H1 (cell line): ENCODE data around the gene PLA2G4F. TPM values are rescaled to one million over a fixed set of nuclear protein-coding genes. Genes with fewer than 3 reads are reported as not detected.
A peak's percentile ranks its signal among the peaks of the same experiment; 100 is the strongest.

Source experiments
- CTCF ChIA-PET: fragments of 300-600 bp; sonication (Branson Sonifier 250); formaldehyde crosslinking; loops from one replicate; lab custom pipeline; 2021; ENCODE audit not compliant: partially characterized antibody; lab: Charles Lee
- POLR2A ChIA-PET: fragments of 300-600 bp; sonication (Branson Sonifier 250); formaldehyde crosslinking; loops from one replicate; lab custom pipeline; 2021; ENCODE audit warnings: inconsistent platforms; ENCODE audit not compliant: partially characterized antibody; lab: Charles Lee
- DNase-seq, 2 experiments: peaks; one replicate each; pipeline versions ENCODE4 v3.0.0 to v3.0.0-alpha.2; 2010 to 2022; ENCODE audit warnings: low spot score in 2 of 2, low read depth in 1 of 2, mixed read lengths in 1 of 2
- FAIRE-seq: peaks from 2 replicates; lab custom pipeline; 2011; peaks lifted over from hg19 to GRCh38; lab: Jason Lieb, UNC
- H2AFZ ChIP-seq: 2 replicates; pipeline ENCODE4 v1.8.1; 2012; ENCODE audit warnings: low read length, inconsistent platforms
- H2AK5ac ChIP-seq: 2 replicates; pipeline ENCODE4 v1.6.1; 2013; ENCODE audit warnings: low read depth, low read length
- H2BK120ac ChIP-seq: replicated peaks from 2 replicates; pipeline ENCODE3; 2013; ENCODE audit warnings: low read depth, low read length, inconsistent platforms
- H2BK12ac ChIP-seq: 2 replicates; pipeline ENCODE4 v1.6.1; 2013; ENCODE audit warnings: low read depth, low read length
- H2BK15ac ChIP-seq: 2 replicates; pipeline ENCODE4 v1.6.1; 2013; ENCODE audit warnings: low read length
- H2BK20ac ChIP-seq: 2 replicates; pipeline ENCODE4 v1.6.1; 2013; ENCODE audit warnings: low read length
- H2BK5ac ChIP-seq: 2 replicates; pipeline ENCODE4 v1.6.1; 2013; ENCODE audit warnings: low read depth, low read length
- H3K14ac ChIP-seq: 2 replicates; pipeline ENCODE4 v1.6.1; 2013; ENCODE audit warnings: inconsistent platforms; ENCODE audit not compliant: insufficient read length
- H3K18ac ChIP-seq: 2 replicates; pipeline ENCODE4 v1.6.1; 2013; ENCODE audit warnings: low read length; ENCODE audit errors: extremely low read depth
- H3K23ac ChIP-seq: 2 replicates; pipeline ENCODE4 v1.6.1; 2013; ENCODE audit warnings: inconsistent platforms; ENCODE audit not compliant: insufficient read length
- H3K23me2 ChIP-seq: 2 replicates; pipeline ENCODE4 v1.6.1; 2013; ENCODE audit warnings: low read depth, low read length
- H3K27ac ChIP-seq: 2 replicates; pipeline ENCODE4 v1.6.1; 2011; ENCODE audit warnings: low read depth, low read length, inconsistent platforms
- H3K27me3 ChIP-seq, 4 experiments: replicated peaks in 1 of 4; 1 replicate in 1 of 4; 2 replicates in 3 of 4; pipeline versions ENCODE4 v1.6.1 to v1.8.1; 2011 to 2013; ENCODE audit warnings: low read length in 3 of 4, mild to moderate bottlenecking in 3 of 4, inconsistent platforms in 2 of 4, mixed read lengths in 2 of 4, moderate library complexity in 1 of 4; ENCODE audit not compliant: control insufficient read depth in 3 of 4, insufficient read depth in 3 of 4; ENCODE audit errors: extremely low read depth in 1 of 4
- H3K36me3 ChIP-seq, 4 experiments: 2 replicates each; pipeline versions ENCODE4 v1.6.1 to v1.8.1; 2011 to 2013; ENCODE audit warnings: mild to moderate bottlenecking in 4 of 4, low read length in 3 of 4, moderate library complexity in 2 of 4, control low read depth in 1 of 4, inconsistent platforms in 1 of 4; ENCODE audit not compliant: insufficient read depth in 4 of 4, control insufficient read depth in 2 of 4
- H3K4ac ChIP-seq: replicated peaks from 2 replicates; pipeline ENCODE3; 2013; ENCODE audit warnings: low read length, low read depth, mixed read lengths, inconsistent platforms; ENCODE audit not compliant: insufficient read length
- H3K4me1 ChIP-seq, 4 experiments: replicated peaks in 1 of 4; 1 replicate in 1 of 4; 2 replicates in 3 of 4; pipeline versions ENCODE4 v1.6.1 to v1.8.1; 2011 to 2013; ENCODE audit warnings: low read length in 3 of 4, inconsistent platforms in 2 of 4, mixed read lengths in 1 of 4; ENCODE audit not compliant: insufficient read depth in 4 of 4, control insufficient read depth in 3 of 4
- H3K4me2 ChIP-seq, 2 experiments: 2 replicates each; pipeline versions ENCODE4 v1.6.1 to v1.8.1; 2011 to 2013; ENCODE audit warnings: low read depth in 2 of 2, low read length in 2 of 2, control low read depth in 1 of 2, inconsistent platforms in 1 of 2, mild to moderate bottlenecking in 1 of 2; ENCODE audit not compliant: insufficient read depth in 1 of 2
- H3K4me3 ChIP-seq, 4 experiments: fragments of 200-600, 300-600 bp in 1 of 4; sonication (generic), shearing (Covaris generic), sonication (Bioruptor Twin) in 1 of 4; 2 replicates each; pipeline versions ENCODE4 v1.5.1 to v1.8.1; 2011 to 2016; ENCODE audit warnings: low read length in 4 of 4, low read depth in 3 of 4, control low read depth in 2 of 4, inconsistent platforms in 2 of 4, mild to moderate bottlenecking in 2 of 4, mixed read lengths in 1 of 4, moderate library complexity in 1 of 4; ENCODE audit not compliant: insufficient read depth in 2 of 4; ENCODE audit errors: extremely low read depth in 1 of 4
- H3K56ac ChIP-seq: replicated peaks from 2 replicates; pipeline ENCODE3; 2013; ENCODE audit warnings: low read depth, mild to moderate bottlenecking, mixed read lengths, low read length, inconsistent platforms; ENCODE audit not compliant: insufficient read length
- H3K79me1 ChIP-seq: 2 replicates; pipeline ENCODE4 v1.6.1; 2013; ENCODE audit warnings: low read depth, low read length, control low read depth
- H3K79me2 ChIP-seq, 2 experiments: 2 replicates each; pipeline versions ENCODE4 v1.6.1 to v1.8.1; 2012 to 2013; ENCODE audit warnings: low read length in 2 of 2, mild to moderate bottlenecking in 2 of 2, inconsistent platforms in 1 of 2; ENCODE audit not compliant: insufficient read depth in 2 of 2, control insufficient read depth in 1 of 2
- H3K9ac ChIP-seq, 4 experiments: replicated peaks in 1 of 4; 1 replicate in 1 of 4; 2 replicates in 3 of 4; pipeline versions ENCODE4 v1.6.1 to v1.8.1; 2011 to 2013; ENCODE audit warnings: low read depth in 3 of 4, low read length in 3 of 4, control low read depth in 2 of 4, mild to moderate bottlenecking in 2 of 4, moderate library complexity in 2 of 4, inconsistent platforms in 1 of 4; ENCODE audit errors: extremely low read depth in 1 of 4
- H3K9me3 ChIP-seq, 2 experiments: 2 replicates each; pipeline versions ENCODE4 v1.6.1 to v1.8.1; 2012 to 2013; ENCODE audit warnings: mild to moderate bottlenecking in 2 of 2, moderate library complexity in 2 of 2, control low read depth in 1 of 2, inconsistent platforms in 1 of 2, low read depth in 1 of 2, low read length in 1 of 2, mixed read lengths in 1 of 2; ENCODE audit not compliant: insufficient read depth in 2 of 2
- H4K20me1 ChIP-seq, 2 experiments: replicated peaks in 1 of 2; 2 replicates each; pipeline versions ENCODE3 to v1.8.1; 2011 to 2013; ENCODE audit warnings: inconsistent platforms in 2 of 2, low read length in 2 of 2, mild to moderate bottlenecking in 1 of 2; ENCODE audit not compliant: insufficient read depth in 2 of 2, control insufficient read depth in 1 of 2
- H4K5ac ChIP-seq: 2 replicates; pipeline ENCODE4 v1.6.1; 2013; ENCODE audit warnings: low read length, low read depth, mixed read lengths, inconsistent platforms; ENCODE audit not compliant: insufficient read length
- H4K8ac ChIP-seq: 2 replicates; pipeline ENCODE4 v1.8.0; 2013; ENCODE audit warnings: mild to moderate bottlenecking, moderate library complexity, low read length, inconsistent platforms; ENCODE audit not compliant: insufficient read depth; ENCODE audit errors: extremely low read depth
- H4K91ac ChIP-seq: replicated peaks from 2 replicates; pipeline ENCODE3; 2013; ENCODE audit warnings: low read length, mixed read lengths, inconsistent platforms; ENCODE audit not compliant: insufficient read length
- CBX8 ChIP-seq: fragments of 300-800, 300-1000 bp; sonication (generic); IDR thresholded peaks from 2 replicates; pipeline ENCODE4 v1.7.1; 2016; ENCODE audit warnings: low read depth, low read length, borderline replicate concordance
- CTCF ChIP-seq, 3 experiments: IDR thresholded peaks; 1 replicate in 2 of 3; 2 replicates in 1 of 3; pipeline versions ENCODE4 v1.5.1 to v1.6.1; 2011; ENCODE audit warnings: low read length in 3 of 3, mild to moderate bottlenecking in 3 of 3, inconsistent platforms in 2 of 3, low read depth in 1 of 3, moderate library complexity in 1 of 3; ENCODE audit not compliant: insufficient read depth in 1 of 3; ENCODE audit errors: control extremely low read depth in 1 of 3
- WGBS, 2 experiments: shearing (Covaris generic) in 1 of 2; methylation state at CpG; one replicate each; pipeline versions ENCODE4 v1.1.6 to v1.1.7; 2013 to 2015; ENCODE audit warnings: low lambda C conversion rate in 2 of 2, mixed read lengths in 2 of 2, inconsistent platforms in 1 of 2, low coverage in 1 of 2, missing lambda C conversion rate in 1 of 2; ENCODE audit not compliant: insufficient replicate concordance in 2 of 2, insufficient coverage in 1 of 2, insufficient read length in 1 of 2; ENCODE audit errors: extremely low coverage in 1 of 2, missing lambda C conversion rate in 1 of 2; 5-methylcytosine and 5-hydroxymethylcytosine counted together
- long read RNA-seq, 2 experiments: library from RNA in 1 of 2; library from capped mRNA in 1 of 2; stranded (forward); transcript quantifications; one replicate each; pipeline ENCODE4 v2.0.0, GENCODE V29; 2021; ENCODE audit warnings: inconsistent platforms in 1 of 2
- polyA minus RNA-seq, 3 experiments: library from RNA; depleted of rRNA, polyadenylated mRNA; stranded (reverse); fragments of >200 nt; gene quantifications; 1 replicate in 2 of 3; 2 replicates in 1 of 3; pipeline ENCODE4 v1.2.3, GENCODE V29; 2011
- polyA plus RNA-seq, 7 experiments: library from polyadenylated mRNA; depleted of rRNA in 3 of 7; stranded (reverse) in 5 of 7; unstranded in 2 of 7; fragments of >200 nt in 5 of 7; fragments of 200-250 nt in 2 of 7; gene quantifications; 1 replicate in 5 of 7; 2 replicates in 1 of 7; 4 replicates in 1 of 7; pipeline versions ENCODE4 v1.2.1 to v1.2.3, GENCODE V29; 2011 to 2013; ENCODE audit warnings: missing spikeins in 2 of 7, mixed read lengths in 2 of 7
- total RNA-seq: library from RNA; stranded (reverse); fragmentation: NEBNext Ultra II Directional; extraction: Animal tissue kit (Norgen Biotek cat#: 25700); gene quantifications from 2 replicates; pipeline ENCODE4 v1.2.1, GENCODE V29; 2021

PLA2G4F gene
- total RNA-seq (not detected in 2 replicates), polyA plus RNA-seq (2011; rRNA removed) (not detected in 2 replicates), polyA minus RNA-seq (2011; rRNA and poly(A)+ RNA removed) (not detected in 2 replicates)
- not detected for polyA plus RNA-seq (2011; cell fraction: cytosol; rRNA removed)
- not detected for polyA plus RNA-seq (2011; cell fraction: nucleus; rRNA removed)
- not detected in 4 replicates for polyA plus RNA-seq (2012, experiment 1 of 2)
- not detected for polyA plus RNA-seq (2012, experiment 2 of 2)
- polyA plus RNA-seq (2013, experiment 1 of 2): not detected
- polyA plus RNA-seq (2013, experiment 2 of 2): 0.04 TPM
- polyA minus RNA-seq (2011; cell fraction: cytosol; rRNA and poly(A)+ RNA removed): not detected
- polyA minus RNA-seq (2011; cell fraction: nucleus; rRNA and poly(A)+ RNA removed): not detected
- long read RNA-seq, experiment 1: 0 reads
- long read RNA-seq, experiment 2: 0 reads

GRCh38 chr15:42156243-42156922 is at the start of gene PLA2G4F:
PLA2G4F (minus strand) TSS chr15:42156636; CDS start chr15:42156549, 87 bp downstream.
- no peak within 1 kb of the TSS for H3K27ac ChIP-seq
- no peaks in the 10 kb centered on the region for H3K79me2 ChIP-seq
- 86% methylated on average over 5 of the region's 8 CpGs; no CpG with 5 or more reads in 1 of the 2 experiments for WGBS, 2 experiments
- H3K23me2 ChIP-seq: no peaks in the 10 kb centered on the region
- H3K4me2 ChIP-seq: no peak within 1 kb of the TSS
- H3K27me3 ChIP-seq: no peaks in the 10 kb centered on the region
- H2AFZ ChIP-seq: 0 out of 2 replicates have a peak within 1 kb of the TSS, but pooled peaks have one; percentile 36
- no peak within 1 kb of the TSS for H2AK5ac ChIP-seq
- no peak for DNase-seq
- no peak within 1 kb of the TSS for H3K9ac ChIP-seq
- H3K79me1 ChIP-seq: no peaks in the 10 kb centered on the region
- H4K5ac ChIP-seq: no peak within 1 kb of the TSS
- H2BK5ac ChIP-seq: peak within 1 kb of the TSS; percentile 75; the same call in 1 of the 2 replicates
- H2BK120ac ChIP-seq: no peak within 1 kb of the TSS
- no peak within 1 kb of the TSS for H3K4ac ChIP-seq
- ChIA-PET POLR2A (interaction anchor here (0.9 to 1.3 kb wide), 2 partner anchors 52 to 231 kb away, joined by 3 read pairs; partner anchors contain the start of gene VPS39), CTCF (interaction anchor here (0.7 to 2.5 kb wide), 20 partner anchors 8 to 229 kb away, joined by 3 to 11 read pairs (median 4); no protein-coding TSS in a partner anchor)
- H3K18ac ChIP-seq: no peak within 1 kb of the TSS
- H4K20me1 ChIP-seq: peaks cover 0 to 6% of the 10 kb centered on the region in 2 experiments
- H4K91ac ChIP-seq: no peak within 1 kb of the TSS
- H4K8ac ChIP-seq: peak within 1 kb of the TSS; percentile 41; the same call in 1 of the 2 replicates
- no peak within 1 kb of the TSS for H3K4me3 ChIP-seq
- H3K9me3 ChIP-seq: no peaks in the 10 kb centered on the region
- peaks cover 3 to 16% (median 11%) of the 10 kb centered on the region in 4 experiments for H3K36me3 ChIP-seq
- no peak within 1 kb of the TSS for H2BK20ac ChIP-seq
- H3K14ac ChIP-seq: no peak within 1 kb of the TSS
- no peak within 1 kb of the TSS for H2BK15ac ChIP-seq
- no peak for FAIRE-seq
- H3K4me1 ChIP-seq: no peaks in the 10 kb centered on the region; a peak in 1 of 7 replicates
- no peak within 1 kb of the TSS for H2BK12ac ChIP-seq
- no peak within 1 kb of the TSS for H3K23ac ChIP-seq
- H3K56ac ChIP-seq: no peak within 1 kb of the TSS
- TF ChIP-seq CBX8 (no peak), CTCF (IDR thresholded peaks at IDR 0.05; ENCODE audit: control extremely low read depth in 1 of 3, insufficient read depth in 1 of 3, low read depth in 1 of 3, low read length in 3 of 3) (0 out of 4 replicates have a peak, but pooled peaks of 1 of the 3 experiments have one; percentile 4)
